Activated CD8-positive, alpha-beta memory T cell treated with anti-CD3 and anti-CD28 coated beads for 24 hours (primary cell): ENCODE measurements around the gene UNC119.

Experiments
- DNase-seq: peaks from one replicate; pipeline ENCODE4 v3.0.0-alpha.2; 2020

UNC119 gene

DNA sequence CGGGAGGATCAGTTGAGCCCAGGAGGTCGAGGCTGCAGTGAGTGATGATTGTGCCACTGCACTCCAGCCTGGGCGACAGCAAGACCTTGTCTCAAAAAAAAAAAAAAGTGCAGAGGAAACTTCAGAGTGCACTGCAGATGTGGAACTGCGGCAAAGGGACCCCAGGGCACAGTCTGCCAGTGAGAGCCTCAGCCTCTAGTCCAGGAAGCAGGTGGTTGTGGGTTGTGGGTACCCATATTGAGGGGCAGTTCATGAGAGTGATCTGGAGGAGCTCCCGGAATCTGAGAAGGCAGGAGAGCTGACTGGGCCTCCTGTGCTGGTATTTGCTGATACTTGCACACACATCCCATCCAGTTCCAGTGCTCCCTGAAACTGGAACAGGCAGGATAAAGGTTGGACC is 33.2 kb downstream of the UNC119 start:
- no peak for DNase-seq

DNA sequence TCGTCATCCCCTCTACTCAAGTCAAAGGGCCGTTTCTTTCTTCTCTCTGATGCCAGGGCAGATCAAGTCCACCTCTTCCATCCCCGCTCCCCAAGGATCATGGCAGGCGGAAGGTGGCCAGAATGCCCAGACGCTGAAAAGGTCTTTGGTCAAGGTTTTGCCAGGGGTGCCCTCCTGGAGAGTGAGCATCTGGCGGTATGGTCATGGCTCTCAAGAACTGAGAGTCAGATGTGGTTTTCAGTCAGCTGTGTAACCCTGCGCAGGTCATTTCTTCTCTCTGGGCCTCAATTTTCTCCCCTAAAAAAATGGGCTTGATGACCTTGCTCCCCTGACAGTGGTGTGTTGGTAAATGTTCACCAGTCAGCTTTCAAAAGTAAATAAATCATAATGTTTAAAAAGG is 33.8 kb downstream of the UNC119 start:
- no peak for DNase-seq

DNA sequence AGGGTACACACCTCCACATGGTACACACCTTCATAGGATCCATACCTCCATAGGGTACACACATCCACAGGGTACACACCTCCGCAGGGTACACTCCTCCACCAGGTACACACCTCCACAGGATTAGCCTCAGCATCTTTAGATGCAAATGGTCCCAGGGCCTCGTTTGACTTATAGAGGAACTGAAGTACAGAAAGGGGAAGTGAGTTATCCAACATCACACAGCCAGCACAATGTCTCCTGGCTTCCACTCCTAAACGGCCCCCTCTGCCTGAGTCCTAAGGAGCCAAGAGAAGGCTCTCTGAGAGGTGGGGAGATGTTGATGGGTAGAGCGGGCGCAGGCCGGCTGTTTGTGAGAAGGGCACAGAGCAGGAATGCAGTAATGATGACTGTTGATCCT is 34.3 kb downstream of the UNC119 start:
- no peak for DNase-seq

DNA sequence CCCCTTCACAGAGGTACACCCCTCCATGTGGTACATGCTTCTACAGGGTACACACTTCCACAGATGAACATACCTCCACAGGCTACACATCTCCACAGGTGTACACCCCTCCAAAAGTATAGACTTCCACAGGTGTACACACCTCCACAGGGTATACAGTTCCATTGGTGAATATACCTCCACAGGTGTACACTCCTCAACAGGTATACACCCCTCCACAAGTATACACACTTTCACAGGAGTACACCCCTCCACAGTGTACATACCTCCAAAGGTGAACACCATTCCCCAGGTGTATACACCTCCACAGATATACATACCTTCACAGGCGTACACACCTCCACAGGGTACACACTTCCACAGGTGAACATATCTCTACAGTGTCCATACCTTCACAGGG is 36.9 kb downstream of the UNC119 start:
- no peak for DNase-seq

DNA sequence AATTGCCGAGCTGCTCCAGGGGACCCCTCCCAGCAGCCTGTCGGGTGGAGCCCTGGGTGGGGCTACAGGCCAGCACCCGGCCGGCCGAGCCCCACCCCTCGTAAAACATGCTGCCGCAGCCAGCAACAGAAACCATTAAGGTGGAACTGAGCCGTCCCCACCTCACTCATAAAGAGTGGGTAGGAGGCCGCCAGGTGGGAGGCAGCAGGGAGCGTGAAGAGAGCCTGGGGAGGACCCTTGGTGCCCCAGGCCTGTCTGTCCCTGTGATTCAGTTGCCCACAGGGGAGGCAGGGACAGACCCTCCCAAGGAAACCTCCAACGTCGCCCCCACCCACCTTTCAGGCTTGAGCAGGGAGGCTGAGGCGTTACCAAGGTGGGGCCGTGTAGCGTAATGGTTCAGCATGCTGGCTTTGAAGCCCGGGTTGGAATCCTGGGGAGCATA is 37.8 kb downstream of the UNC119 start:
- DNase-seq: no peak

DNA sequence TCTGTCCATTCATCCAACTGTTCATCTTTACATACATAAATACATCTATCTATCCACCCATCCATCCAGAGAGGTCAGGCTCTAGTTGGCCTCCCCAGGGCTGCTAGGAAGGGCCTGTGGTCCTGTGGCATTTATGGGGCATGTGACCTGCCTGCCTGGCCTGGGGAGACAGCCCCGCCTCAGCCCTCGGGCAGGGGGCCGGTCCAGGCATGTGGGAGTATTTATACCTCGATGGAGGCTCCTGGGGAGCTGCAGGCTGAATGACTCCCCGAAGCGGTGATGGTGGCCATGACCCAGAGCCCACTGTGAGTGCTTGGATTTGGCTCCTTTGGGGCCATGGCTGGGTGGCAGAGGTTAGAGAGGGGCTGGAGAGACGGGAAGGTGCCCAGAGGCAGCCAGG is 38.9 kb downstream of the UNC119 start:
- DNase-seq: no peak

DNA sequence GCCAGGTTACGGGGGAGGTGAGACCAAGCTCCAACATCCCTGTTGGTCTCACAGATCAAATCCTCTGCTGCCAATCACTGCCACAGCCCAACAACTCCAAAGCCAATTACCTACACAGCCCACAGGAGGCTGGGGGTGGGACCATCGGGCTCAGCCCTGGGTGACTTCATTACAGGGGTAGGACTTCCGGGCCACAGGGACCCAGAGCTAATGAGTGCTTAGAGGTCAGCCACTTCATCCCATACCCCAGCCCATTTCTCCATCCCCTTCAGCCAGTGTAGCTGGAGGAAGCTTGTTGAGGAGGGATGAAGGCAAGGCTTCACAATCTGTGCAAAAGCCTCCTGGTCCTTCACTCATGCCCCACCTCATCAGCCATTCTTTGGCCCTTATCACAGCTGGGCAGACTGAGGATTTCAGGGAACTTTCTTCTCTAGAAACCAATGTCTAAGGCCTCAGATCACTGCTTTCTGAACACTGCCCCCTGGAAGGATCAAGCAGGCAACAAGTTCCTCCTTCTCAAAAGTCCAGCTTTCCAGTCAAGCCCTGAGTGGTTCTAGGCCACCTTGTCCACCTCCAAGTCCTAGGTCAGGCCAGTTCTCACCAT is 40.5 kb downstream of the UNC119 start:
- DNase-seq: no peak

DNA sequence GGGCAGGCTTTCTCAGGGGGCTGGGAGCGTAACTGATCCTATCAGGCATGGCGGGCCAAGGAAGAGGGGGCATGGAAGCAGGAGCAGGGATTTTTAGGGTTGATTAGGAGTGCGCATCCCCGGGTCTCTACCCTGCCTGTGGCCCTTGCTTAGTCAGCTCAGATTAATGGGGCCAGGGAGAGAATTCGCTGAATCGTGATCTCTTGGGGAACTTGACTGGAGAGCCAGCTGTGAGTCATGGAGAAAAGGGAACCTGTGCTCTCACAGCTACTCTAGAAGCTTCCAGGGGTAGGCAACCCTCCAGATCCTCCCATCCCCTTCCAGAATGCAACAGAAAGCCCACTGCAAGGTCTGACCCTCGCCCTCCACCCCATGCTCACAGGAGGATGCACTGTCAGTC is 42.6 kb downstream of the UNC119 start:
- no peak for DNase-seq

DNA sequence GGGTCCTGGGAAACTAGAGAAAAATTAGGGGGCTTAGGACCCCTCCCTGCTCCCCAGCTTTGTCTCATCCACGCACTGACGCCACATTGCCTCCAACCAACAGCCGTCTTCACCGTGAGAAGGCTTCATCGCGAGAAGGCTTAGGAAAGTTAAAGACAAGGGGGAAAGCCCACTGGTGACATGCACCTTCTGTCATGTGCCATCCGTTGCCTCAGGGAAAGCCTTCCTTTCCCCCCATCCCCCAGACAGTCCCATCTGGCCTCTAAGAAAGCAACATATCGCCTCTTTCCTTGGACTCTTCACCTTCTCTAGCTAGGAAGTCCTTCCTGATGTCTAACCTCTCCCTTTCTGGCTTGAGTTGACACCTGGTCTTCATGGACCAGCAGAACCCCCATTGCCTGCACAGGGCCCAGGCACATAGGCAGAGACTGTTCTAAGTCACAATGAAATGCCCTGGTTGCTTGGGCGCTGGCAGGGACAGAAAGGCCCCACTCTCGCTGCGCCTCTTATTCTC is 44.2 kb downstream of the UNC119 start:
- no peak for DNase-seq

DNA sequence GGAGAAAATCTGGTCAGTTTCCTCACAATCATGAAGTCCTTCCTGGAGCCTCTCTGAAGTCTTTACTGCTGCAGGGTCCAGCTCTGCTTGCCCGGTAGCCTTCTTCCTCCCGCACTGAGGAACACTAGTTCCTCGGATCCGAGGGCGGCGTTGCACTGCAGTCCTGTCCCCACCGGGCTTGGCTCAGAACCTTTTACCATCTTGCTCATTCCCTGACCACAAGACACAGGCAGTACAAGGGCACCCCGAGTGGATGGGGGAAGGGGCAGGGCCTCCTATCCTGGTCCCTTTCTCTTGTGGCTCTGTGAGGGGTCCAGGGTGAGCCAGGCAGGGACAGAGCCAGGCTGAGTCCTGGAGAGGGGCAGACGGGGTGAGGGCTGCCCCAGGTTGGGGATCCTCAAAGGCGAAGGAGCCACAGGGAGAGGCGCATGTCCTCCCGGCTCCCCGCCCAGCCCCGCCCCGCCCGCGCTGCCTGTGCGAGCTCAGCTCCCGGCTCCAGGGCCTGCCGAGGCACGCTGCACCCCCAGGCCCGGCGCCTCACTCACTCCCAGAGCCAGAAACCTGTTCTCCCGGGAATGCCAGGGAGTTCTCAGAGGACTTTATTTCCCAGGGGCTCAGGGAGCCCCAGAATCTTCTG is 44.7 kb downstream of the UNC119 start:
- no peak for DNase-seq

DNA sequence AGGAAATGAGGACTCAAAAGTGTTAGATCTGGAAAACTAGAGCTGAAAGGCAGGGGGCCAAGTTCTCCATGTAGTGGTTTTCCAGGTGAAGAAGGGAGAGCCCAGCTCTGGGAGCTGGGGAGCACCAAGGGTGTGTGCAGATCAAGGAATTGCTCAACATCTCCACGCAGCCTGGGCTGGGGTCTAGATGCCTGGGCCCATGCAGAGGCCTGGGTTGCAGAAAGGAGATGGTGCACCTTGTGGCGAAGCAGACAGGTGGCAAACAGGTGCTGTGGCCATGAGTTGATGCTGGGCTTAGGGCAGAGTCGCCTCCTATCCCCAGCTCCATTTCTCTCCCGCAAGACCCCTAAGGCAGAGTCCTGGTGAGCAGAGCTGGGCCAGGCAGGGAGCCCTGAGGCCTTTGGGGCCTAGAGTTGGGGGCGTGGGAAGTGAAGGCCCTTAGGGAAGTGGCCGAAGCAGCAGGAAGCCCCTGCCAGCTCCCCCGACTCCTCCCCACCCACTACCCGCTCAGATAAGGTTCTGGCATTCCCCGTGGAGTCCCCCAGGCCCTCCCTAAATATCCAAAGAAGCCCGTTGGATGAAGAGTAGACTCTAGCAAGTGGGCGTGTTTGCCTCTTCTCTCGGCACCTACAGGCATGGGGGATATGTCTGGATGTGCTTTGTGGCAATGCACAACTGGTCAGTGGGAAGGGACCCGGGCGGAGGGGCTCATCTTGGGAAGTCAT is 45.5 kb downstream of the UNC119 start:
- DNase-seq: no peak

DNA sequence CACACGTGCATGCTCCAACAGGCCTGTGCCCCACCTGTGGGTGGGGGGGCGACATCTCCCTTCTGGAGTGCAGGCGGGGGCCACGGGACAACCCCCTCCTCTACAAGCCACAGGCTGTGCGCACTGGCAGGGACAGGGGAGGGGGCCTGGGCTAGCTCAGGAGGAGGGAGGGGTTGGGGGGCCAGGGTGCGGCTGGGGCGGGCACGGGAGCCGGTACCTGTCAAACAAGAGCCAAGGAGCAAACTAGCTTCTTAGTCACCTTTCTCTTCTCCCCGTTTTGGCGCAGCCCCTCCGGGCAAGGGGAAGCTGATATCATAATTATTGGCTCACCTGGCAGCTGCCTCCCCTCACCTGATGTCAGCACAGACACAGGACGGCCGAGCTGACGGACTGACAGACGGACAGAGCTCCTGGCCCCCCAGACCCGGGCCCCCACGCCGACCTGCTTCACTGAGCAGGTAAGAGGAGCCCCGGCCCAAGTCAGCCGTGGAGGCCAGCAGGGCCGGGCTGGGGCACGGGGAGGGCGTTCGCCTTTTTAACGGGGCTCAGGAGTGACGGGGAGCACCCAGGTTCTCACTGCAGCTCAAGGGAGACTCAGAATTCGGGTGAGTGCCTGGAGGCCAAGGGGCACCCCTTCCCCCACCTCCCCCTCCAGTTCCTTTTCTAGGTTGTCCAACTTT is 46.3 kb downstream of the UNC119 start, which contains the start of gene FOXN1:
FOXN1 (plus strand) TSS at position 363 of the 680 bp plus-strand sequence. CDS start 17,622 bp downstream, outside the sequence.
- DNase-seq: no peak

DNA sequence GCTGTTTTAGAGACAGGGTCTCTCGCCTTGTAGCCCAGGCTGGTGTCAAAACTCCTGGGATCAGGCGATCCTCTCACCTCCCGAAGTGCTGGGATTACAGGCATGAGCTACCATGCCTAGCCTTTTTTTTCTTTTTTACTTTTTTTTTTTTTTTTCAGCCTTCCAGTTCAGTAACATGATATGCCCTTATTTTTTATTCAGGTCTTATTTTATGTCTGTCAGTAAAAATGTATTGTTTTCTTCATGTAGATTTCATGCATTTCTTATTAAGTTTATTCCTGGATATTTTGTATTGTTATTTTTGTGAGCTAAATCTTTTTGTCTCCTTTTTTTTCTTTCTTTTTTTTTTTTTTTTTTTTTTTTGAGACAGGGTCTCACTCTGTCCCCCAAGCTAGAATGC is 49.0 kb downstream of the UNC119 start:
- DNase-seq: no peak

DNA sequence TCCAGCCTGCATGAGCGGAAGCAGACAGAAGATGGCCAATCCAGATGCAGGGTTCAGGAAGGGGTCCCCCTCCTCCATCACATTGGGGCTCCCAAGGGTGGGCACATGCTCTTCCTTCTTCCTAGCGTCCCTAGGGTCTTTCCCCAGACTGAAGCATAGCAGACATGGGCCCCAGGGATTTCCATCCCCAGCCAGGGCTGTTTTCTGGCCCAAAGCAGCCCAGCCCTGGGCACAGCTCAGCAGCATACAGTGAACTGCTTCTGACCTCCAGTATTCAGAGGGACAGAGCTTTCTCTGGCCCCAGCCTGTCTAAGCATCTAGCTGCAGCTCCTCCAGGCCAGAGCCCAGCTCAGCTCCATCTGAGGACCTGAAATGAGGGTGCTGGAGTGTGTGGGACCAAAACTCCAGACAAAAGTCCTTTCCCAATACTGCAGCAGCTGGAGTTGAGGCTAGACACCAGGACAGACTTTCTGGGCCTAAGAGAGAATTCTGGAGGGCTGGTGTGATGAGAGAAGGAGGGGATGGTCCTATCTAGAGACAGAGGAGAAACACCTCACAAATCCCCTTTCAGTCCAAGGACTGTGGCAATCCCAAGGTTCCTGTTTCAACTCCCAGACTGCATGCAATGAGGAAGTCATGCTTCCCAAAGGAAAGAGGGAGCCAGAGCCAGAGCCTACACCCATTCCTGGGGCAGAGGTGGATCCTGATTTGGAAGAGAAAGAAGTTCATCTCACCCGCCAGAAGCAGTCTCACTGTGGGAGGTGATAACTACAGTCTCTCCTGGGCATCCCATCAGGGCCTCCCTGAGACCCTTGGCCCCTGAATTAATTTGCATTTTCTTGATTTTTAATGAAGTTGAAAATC is 50.8 kb downstream of the UNC119 start:
- no peak for DNase-seq

DNA sequence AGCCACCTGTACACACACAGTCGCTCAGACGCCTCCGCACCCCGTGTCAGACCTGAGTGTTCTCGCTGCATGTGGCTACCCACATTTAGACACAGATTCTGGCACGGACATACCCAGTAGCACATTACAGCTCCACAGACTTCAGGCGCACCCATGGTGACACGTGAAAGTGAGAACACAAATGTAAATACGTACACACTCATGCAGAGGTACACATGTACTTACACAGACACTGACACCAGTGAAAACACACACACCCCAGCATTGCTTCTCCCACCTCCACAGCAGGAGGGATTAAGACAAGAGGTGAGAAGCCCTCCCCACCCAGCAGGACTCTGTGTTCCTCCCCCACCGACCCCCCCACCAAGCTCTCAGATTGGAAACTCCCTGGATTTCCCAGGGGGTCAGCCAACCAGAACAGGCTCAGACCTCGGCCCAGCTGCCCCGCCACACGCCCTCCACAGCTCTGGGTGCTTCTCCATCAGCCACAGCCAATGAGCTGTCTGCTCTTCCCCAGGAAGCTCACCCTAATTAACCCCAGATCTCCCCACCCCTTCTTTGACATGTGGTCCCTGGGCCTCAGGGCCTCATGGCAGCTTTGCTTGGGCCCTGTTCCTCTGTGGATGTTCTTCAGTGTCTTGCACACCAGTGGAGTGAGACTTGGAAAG is 51.6 kb downstream of the UNC119 start:
- DNase-seq: no peak

DNA sequence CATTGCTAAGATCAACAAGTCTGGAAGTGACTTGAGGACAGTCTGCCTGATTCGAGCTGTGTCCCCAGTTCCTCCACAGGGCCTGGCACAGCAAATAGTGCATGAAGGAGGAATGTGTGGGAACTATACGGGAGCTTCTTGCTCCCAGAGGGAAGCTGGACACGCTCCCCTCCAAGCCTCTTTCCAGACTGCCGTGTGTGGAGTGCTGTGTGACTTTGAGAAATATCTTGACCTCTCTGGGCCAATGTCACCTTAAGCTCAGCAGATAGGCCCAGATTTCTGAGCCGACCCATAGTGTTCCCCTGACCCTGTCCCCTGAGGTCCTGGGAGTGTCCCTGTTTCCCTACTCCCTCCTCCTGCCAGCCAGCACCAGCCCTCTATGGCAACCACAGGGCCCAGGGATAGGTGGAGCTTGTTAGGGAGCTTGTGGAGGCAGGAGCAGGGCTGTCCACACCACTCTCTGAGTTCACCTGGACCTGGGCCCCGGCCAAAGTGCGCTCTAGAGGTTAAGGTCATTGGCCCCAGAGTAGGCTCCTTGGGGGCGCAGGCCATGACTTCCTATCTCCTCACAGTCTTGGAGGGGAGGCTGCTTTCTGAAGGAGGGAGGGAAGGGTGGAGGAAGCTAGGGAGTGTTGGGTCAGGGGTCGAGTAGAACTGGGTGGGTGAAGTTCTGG is 52.6 kb downstream of the UNC119 start:
- DNase-seq: no peak

DNA sequence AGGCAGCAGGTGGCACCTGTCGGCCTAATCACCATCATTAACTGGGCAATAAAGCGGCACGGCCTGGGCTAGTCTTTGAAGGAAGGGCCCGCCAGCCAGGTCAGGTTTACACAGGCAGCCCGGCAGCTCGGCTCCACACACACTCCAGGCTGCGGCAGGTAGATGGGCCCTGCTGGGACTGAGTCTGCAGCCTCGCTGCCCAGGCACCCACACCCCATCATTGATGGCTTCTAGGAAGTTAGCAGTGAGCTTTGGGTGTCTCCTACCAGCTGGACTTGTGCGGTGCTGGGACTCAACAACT is 53.1 kb downstream of the UNC119 start:
- no peak for DNase-seq

DNA sequence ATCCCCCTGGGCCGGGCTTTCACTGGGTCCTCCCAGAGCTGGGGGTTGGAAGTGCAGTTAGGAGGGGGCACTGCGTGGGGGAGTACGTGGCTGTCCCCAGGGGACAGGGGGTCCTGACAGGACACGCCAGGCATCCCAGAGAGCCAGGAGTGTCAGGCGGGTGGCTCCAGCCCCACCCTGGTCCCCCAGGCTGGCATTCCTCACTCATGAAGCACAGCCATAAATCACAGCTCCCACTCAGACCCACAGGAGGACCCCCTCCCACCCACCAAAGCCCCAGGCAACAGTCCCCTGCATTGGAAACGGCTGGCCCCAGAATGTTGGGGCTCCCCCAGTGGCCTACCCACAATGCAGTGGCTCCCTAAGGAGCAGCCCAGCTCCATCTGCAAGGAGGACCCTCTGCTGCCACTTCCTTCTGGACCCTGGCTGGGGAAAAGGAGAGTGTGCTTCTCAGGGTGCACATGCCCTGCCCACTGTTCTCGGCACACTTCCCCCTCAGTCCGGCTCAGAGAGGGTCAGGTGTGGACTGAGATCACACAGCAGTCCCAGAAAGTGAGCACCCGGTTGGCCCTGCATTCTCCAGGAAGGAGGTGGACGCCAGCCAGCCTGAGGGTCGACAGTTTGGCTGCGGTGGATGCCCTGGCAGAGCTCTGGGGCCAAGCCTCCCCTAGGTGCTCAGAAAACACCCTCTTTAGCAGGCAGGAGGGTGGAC is 53.6 kb downstream of the UNC119 start:
- no peak for DNase-seq

DNA sequence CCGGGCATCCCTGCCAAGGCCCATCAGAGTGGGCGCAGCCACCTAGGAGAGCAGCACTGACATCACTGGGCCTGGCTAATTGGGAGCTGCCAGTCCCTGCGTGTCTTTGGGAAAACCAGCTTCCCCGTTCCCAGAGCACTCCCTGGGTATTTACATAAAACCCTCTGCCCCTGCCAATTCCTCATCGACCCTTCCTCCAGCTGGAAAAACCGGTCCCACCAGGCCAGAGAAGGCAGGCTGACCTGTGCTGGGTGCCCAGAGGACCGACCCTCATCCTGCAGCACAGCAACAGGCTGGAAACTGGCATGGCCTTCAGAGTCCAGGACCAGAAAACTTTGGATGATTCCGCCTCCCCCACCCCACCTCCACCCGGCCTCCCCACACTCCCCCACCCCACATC is 54.5 kb downstream of the UNC119 start:
- DNase-seq: no peak
